Colonic mucosa (tissue), 4 donors: ENCODE data around the gene CFAP54. TPM values are rescaled to one million over a fixed set of nuclear protein-coding genes. Genes with fewer than 3 reads are reported as not detected.

Source experiments
- DNase-seq: peaks from one replicate; pipeline ENCODE4 v3.0.0-alpha.2; 2020
- H3K27ac ChIP-seq: fragments of 200-600 bp; one replicate; pipeline ENCODE4 v1.8.0; 2021
- H3K27me3 ChIP-seq: fragments of 200-600 bp; one replicate; pipeline ENCODE4 v1.8.0; 2021
- H3K36me3 ChIP-seq: fragments of 200-600 bp; one replicate; pipeline ENCODE4 v1.8.0; 2021
- H3K4me1 ChIP-seq: fragments of 200-600 bp; one replicate; pipeline ENCODE4 v1.8.0; 2021; ENCODE audit warnings: mild to moderate bottlenecking
- H3K4me3 ChIP-seq: fragments of 200-600 bp; one replicate; pipeline ENCODE4 v1.8.0; 2021
- H3K9ac ChIP-seq, 2 donors: one replicate each; pipeline ENCODE4 v1.7.0; 2013; ENCODE audit warnings: control low read depth in 2 of 2, low read depth in 2 of 2, low read length in 2 of 2
- H3K9me3 ChIP-seq: fragments of 200-600 bp; one replicate; pipeline ENCODE4 v1.8.0; 2021
- CTCF ChIP-seq: fragments of 200-600 bp; IDR thresholded peaks from one replicate; pipeline ENCODE4 v1.8.0; 2022; ENCODE audit warnings: antibody characterized with exemption, mild to moderate bottlenecking
- intact Hi-C: fragments of 100-400 bp; cut with DNase I; formaldehyde crosslinking; loops from one replicate; pipeline ENCODE4 v1.14.1; 2022
- total RNA-seq, 2 donors: library from RNA; stranded (reverse); fragmentation: NEBNext Ultra II Directional in 1 of 2; extraction: Animal tissue kit (Norgen Biotek cat#: 25700) in 1 of 2; gene quantifications; one replicate each; pipeline ENCODE4 v1.2.1, GENCODE V29; 2021
- donor health status: healthy.
- donor health status: DM: no; HTN: no; CAD: no.
- donor health status: DM: no; HTN: no; CAD: no.

Gene CFAP54
- total RNA-seq, 2 donors from 2014 or later, result 0.32 TPM

- Histone ChIP-seq H3K27me3 (no peaks in the 10 kb centered on the region), H3K4me1 (no peaks in the 10 kb centered on the region), H3K36me3 (no peaks in the 10 kb centered on the region), H3K27ac (no peak overlapping the region), H3K9me3 (no peaks in the 10 kb centered on the region), H3K9ac (no peak overlapping the region), H3K4me3 (no peak overlapping the region)
- no peak for DNase-seq
- intact Hi-C loops, result no loop called here
- no peak for TF ChIP-seq CTCF
Observed at GRCh38 chr12:96901175-96901574, 411.8 kb downstream of the CFAP54 start.

- DNase-seq, result no peak
- Histone ChIP-seq H3K36me3 (no peaks in the 10 kb centered on the region), H3K4me3 (no peak overlapping the region), H3K9me3 (no peaks in the 10 kb centered on the region), H3K9ac (no peak overlapping the region), H3K27ac (no peak overlapping the region), H3K27me3 (no peaks in the 10 kb centered on the region), H3K4me1 (no peaks in the 10 kb centered on the region)
- intact Hi-C loops, result no loop called here
- no peak for TF ChIP-seq CTCF
Observed at GRCh38 chr12:96902076-96902475, 412.7 kb downstream of the CFAP54 start.

GRCh38 chr12:96906498-96906848, 417.1 kb downstream of the CFAP54 start:
- intact Hi-C loops, result no loop called here
- peak overlapping the region; percentile 74 to 76 for H3K9ac ChIP-seq
- H3K9me3 ChIP-seq, result no peaks in the 10 kb centered on the region
- H3K27me3 ChIP-seq, result no peaks in the 10 kb centered on the region
- no peaks in the 10 kb centered on the region for H3K36me3 ChIP-seq
- no peak for DNase-seq
- H3K4me3 ChIP-seq, result peak overlapping the region; percentile 80
- TF ChIP-seq CTCF, result no peak
- H3K27ac ChIP-seq, result peak overlapping the region; percentile 72
- H3K4me1 ChIP-seq, result no peaks in the 10 kb centered on the region

- no peak for TF ChIP-seq CTCF
- no peaks in the 10 kb centered on the region for H3K36me3 ChIP-seq
- H3K9ac ChIP-seq, result peak within 1 kb of the TSS; percentile 74 to 76
- H3K9me3 ChIP-seq, result no peaks in the 10 kb centered on the region
- intact Hi-C loops, result no loop called here
- no peaks in the 10 kb centered on the region for H3K4me1 ChIP-seq
- H3K4me3 ChIP-seq, result peak within 1 kb of the TSS; percentile 80
- H3K27me3 ChIP-seq, result no peaks in the 10 kb centered on the region
- DNase-seq, result peak; percentile 90
- peak within 1 kb of the TSS; percentile 72 for H3K27ac ChIP-seq
Observed at GRCh38 chr12:96906849-96907670, 417.7 kb downstream of the CFAP54 start, which contains the start of gene NEDD1. Gene NEDD1 (plus strand): TSS chr12:96907257. CDS start chr12:96909760, 2,503 bp downstream.

GRCh38 chr12:96907671-96908422, 418.5 kb downstream of the CFAP54 start:
- Histone ChIP-seq H3K27ac (peak overlapping the region; percentile 72), H3K4me3 (peak overlapping the region; percentile 80), H3K9me3 (no peaks in the 10 kb centered on the region), H3K4me1 (no peaks in the 10 kb centered on the region), H3K27me3 (no peaks in the 10 kb centered on the region), H3K9ac (peak overlapping the region; percentile 74 to 76), H3K36me3 (no peaks in the 10 kb centered on the region)
- DNase-seq, result peak; percentile 35
- TF ChIP-seq CTCF, result no peak
- intact Hi-C loops, result no loop called here
